IMR-90 (cell line): Measurements from ENCODE around the gene DSCAM. TPM values are rescaled to one million over a fixed set of nuclear protein-coding genes. Genes with fewer than 3 reads are reported as not detected.

Experiments
- ATAC-seq: fragments of 200-7000 bp; cut with Tn5 transposase; 2 replicates; pipeline ENCODE4 v1.9.1; 2020; ENCODE audit warnings: low read depth, mild to moderate bottlenecking, moderate library complexity
- BruUV-seq: library from RNA; stranded (reverse); fragments of 400-500 nt; replicated peaks from 2 replicates; lab custom pipeline; 2021; lab: Mats Ljungman, UMichigan
- CTCF ChIA-PET: fragments of 300-600 bp; formaldehyde crosslinking; extraction: SDS; loops from one replicate; lab custom pipeline; 2021; ENCODE audit warnings: antibody characterized with exemption; lab: Yijun Ruan, JAX
- POLR2A ChIA-PET: fragments of 300-600 bp; sonication (Branson Sonifier 250); formaldehyde crosslinking; loops from one replicate; lab custom pipeline; 2022; ENCODE audit warnings: antibody characterized with exemption; ENCODE audit not compliant: unreplicated experiment; lab: Charles Lee
- DNase-seq: peaks from one replicate; pipeline ENCODE4 v3.0.0; 2013
- H2AFZ ChIP-seq: replicated peaks from 2 replicates; pipeline ENCODE3; 2013; ENCODE audit warnings: low read length, mild to moderate bottlenecking; ENCODE audit not compliant: poor library complexity
- H2AK5ac ChIP-seq: 2 replicates; pipeline ENCODE4 v1.6.1; 2013; ENCODE audit warnings: low read depth, low read length, inconsistent platforms
- H2AK9ac ChIP-seq: replicated peaks from 2 replicates; pipeline ENCODE3; 2013; ENCODE audit warnings: mild to moderate bottlenecking, low read depth, low read length, moderate library complexity; ENCODE audit not compliant: poor library complexity
- H2BK120ac ChIP-seq: 2 replicates; pipeline ENCODE4 v1.6.1; 2013; ENCODE audit warnings: low read depth, low read length, inconsistent platforms
- H2BK15ac ChIP-seq: 3 replicates; pipeline ENCODE4 v1.6.1; 2013; ENCODE audit warnings: low read depth, low read length, inconsistent platforms
- H2BK20ac ChIP-seq: 2 replicates; pipeline ENCODE4 v1.6.1; 2013; ENCODE audit warnings: low read depth, mild to moderate bottlenecking, inconsistent platforms, low read length, moderate library complexity
- H2BK5ac ChIP-seq: 2 replicates; pipeline ENCODE4 v1.6.1; 2013; ENCODE audit warnings: mild to moderate bottlenecking, low read depth, low read length, inconsistent platforms; ENCODE audit not compliant: poor library complexity, severe bottlenecking
- H3K14ac ChIP-seq: replicated peaks from 2 replicates; pipeline ENCODE4 v1.6.1; 2013; ENCODE audit warnings: low read depth, low read length, inconsistent platforms
- H3K18ac ChIP-seq: 2 replicates; pipeline ENCODE4 v1.6.1; 2013; ENCODE audit warnings: low read depth, low read length, control low read depth
- H3K23ac ChIP-seq: 2 replicates; pipeline ENCODE4 v1.6.1; 2013; ENCODE audit warnings: low read depth, low read length, inconsistent platforms
- H3K27ac ChIP-seq: 2 replicates; pipeline ENCODE4 v1.5.1; 2013; ENCODE audit warnings: mild to moderate bottlenecking, control low read depth, low read length; ENCODE audit not compliant: insufficient read depth
- H3K27me3 ChIP-seq: 2 replicates; pipeline ENCODE4 v1.6.1; 2013; ENCODE audit warnings: low read length; ENCODE audit not compliant: control insufficient read depth, insufficient read depth
- H3K36me3 ChIP-seq: 2 replicates; pipeline ENCODE4 v1.6.1; 2013; ENCODE audit warnings: low read length, mixed read lengths; ENCODE audit not compliant: control insufficient read depth, insufficient read depth
- H3K4ac ChIP-seq: 2 replicates; pipeline ENCODE4 v1.6.1; 2013; ENCODE audit warnings: low read depth, low read length, inconsistent platforms
- H3K4me1 ChIP-seq: 2 replicates; pipeline ENCODE4 v1.6.1; 2013; ENCODE audit warnings: low read length, mixed read lengths; ENCODE audit not compliant: control insufficient read depth, insufficient read depth
- H3K4me2 ChIP-seq: 2 replicates; pipeline ENCODE4 v1.6.1; 2013; ENCODE audit warnings: low read depth, mild to moderate bottlenecking, control low read depth, low read length, moderate library complexity
- H3K4me3 ChIP-seq: 2 replicates; pipeline ENCODE4 v1.5.1; 2013; ENCODE audit warnings: low read depth, mild to moderate bottlenecking, control low read depth, low read length, moderate library complexity; ENCODE audit not compliant: insufficient read depth
- H3K56ac ChIP-seq: 2 replicates; pipeline ENCODE4 v1.6.1; 2013; ENCODE audit warnings: low read length, inconsistent platforms; ENCODE audit not compliant: insufficient read depth; ENCODE audit errors: extremely low read depth
- H3K79me1 ChIP-seq, 2 experiments: 2 replicates each; pipeline ENCODE4 v1.6.1; 2013; ENCODE audit warnings: low read length in 2 of 2, inconsistent platforms in 1 of 2, low read depth in 1 of 2
- H3K9ac ChIP-seq: 2 replicates; pipeline ENCODE4 v1.6.1; 2013; ENCODE audit warnings: low read depth, low read length, control low read depth
- H3K9me1 ChIP-seq: 2 replicates; pipeline ENCODE4 v1.6.1; 2013; ENCODE audit warnings: low read length, inconsistent platforms; ENCODE audit not compliant: insufficient read depth
- H3K9me3 ChIP-seq: 2 replicates; pipeline ENCODE4 v1.6.1; 2013; ENCODE audit warnings: low read length; ENCODE audit not compliant: control insufficient read depth, insufficient read depth
- H4K20me1 ChIP-seq: 2 replicates; pipeline ENCODE4 v1.6.1; 2013; ENCODE audit warnings: low read length, inconsistent platforms; ENCODE audit not compliant: insufficient read depth
- H4K5ac ChIP-seq: 2 replicates; pipeline ENCODE4 v1.6.1; 2013; ENCODE audit warnings: mild to moderate bottlenecking, low read depth, low read length, control low read depth
- H4K8ac ChIP-seq, 2 experiments: 2 replicates each; pipeline ENCODE4 v1.6.1; 2013; ENCODE audit warnings: low read depth in 2 of 2, low read length in 2 of 2, control low read depth in 1 of 2, inconsistent platforms in 1 of 2
- H4K91ac ChIP-seq: 2 replicates; pipeline ENCODE4 v1.6.1; 2013; ENCODE audit warnings: low read depth, low read length, inconsistent platforms; ENCODE audit not compliant: insufficient read depth
- BHLHE40 ChIP-seq: fragments of 150-350 bp; IDR thresholded peaks from 2 replicates; pipeline ENCODE4 v1.6.1; 2016; ENCODE audit warnings: mild to moderate bottlenecking, low read depth, low read length
- CEBPB ChIP-seq: IDR thresholded peaks from 2 replicates; pipeline ENCODE4 v1.6.1; 2012; ENCODE audit warnings: low read depth, low read length, improper control_type of control experiment
- CHD1 ChIP-seq: IDR thresholded peaks from 2 replicates; pipeline ENCODE4 v1.6.1; 2012; ENCODE audit warnings: low read depth, low read length, improper control_type of control experiment
- FOS ChIP-seq: fragments of 150-350 bp; IDR thresholded peaks from 2 replicates; pipeline ENCODE4 v1.6.1; 2016; ENCODE audit warnings: low read depth, low read length
- MAFK ChIP-seq: IDR thresholded peaks from 2 replicates; pipeline ENCODE4 v1.6.1; 2012; ENCODE audit warnings: low read depth, low read length, improper control_type of control experiment
- MAZ ChIP-seq: IDR thresholded peaks from 2 replicates; pipeline ENCODE4 v1.6.1; 2012; ENCODE audit warnings: low read depth, mild to moderate bottlenecking, low read length, improper control_type of control experiment, moderate library complexity, borderline replicate concordance
- MXI1 ChIP-seq: IDR thresholded peaks from 2 replicates; pipeline ENCODE4 v1.6.1; 2012; ENCODE audit warnings: low read depth, mild to moderate bottlenecking, low read length, moderate library complexity, borderline replicate concordance
- NFE2L2 ChIP-seq: fragments of 150-350 bp; IDR thresholded peaks from 2 replicates; pipeline ENCODE4 v1.6.1; 2016; ENCODE audit warnings: low read depth, mild to moderate bottlenecking, low read length
- POLR2A ChIP-seq: IDR thresholded peaks from 2 replicates; pipeline ENCODE4 v1.6.1; 2012; ENCODE audit warnings: mild to moderate bottlenecking, low read depth, low read length
- RAD21 ChIP-seq: IDR thresholded peaks from 2 replicates; pipeline ENCODE4 v1.6.1; 2012; ENCODE audit warnings: low read length, improper control_type of control experiment
- RCOR1 ChIP-seq: IDR thresholded peaks from 2 replicates; pipeline ENCODE4 v1.6.1; 2012; ENCODE audit warnings: mild to moderate bottlenecking, low read length, improper control_type of control experiment; ENCODE audit not compliant: insufficient replicate concordance
- RFX5 ChIP-seq: IDR thresholded peaks from 2 replicates; pipeline ENCODE4 v1.8.0; 2012; ENCODE audit warnings: low read depth, mild to moderate bottlenecking, low read length, moderate library complexity
- SMC3 ChIP-seq: fragments of 150-350 bp; IDR thresholded peaks from 2 replicates; pipeline ENCODE4 v1.6.1; 2016; ENCODE audit warnings: low read depth, mild to moderate bottlenecking, antibody characterized with exemption, low read length, moderate library complexity
- WGBS, 2 experiments: methylation state at CpG; one replicate each; pipeline versions ENCODE4 v1.1.5 to v1.1.7; 2013; ENCODE audit warnings: missing lambda C conversion rate in 2 of 2; ENCODE audit not compliant: insufficient read length in 1 of 2; ENCODE audit errors: extremely low coverage in 2 of 2; 5-methylcytosine and 5-hydroxymethylcytosine counted together
- dilution Hi-C: fragments of 300-500 bp; cut with HindIII; formaldehyde crosslinking; loops from one replicate; pipeline ENCODE4 v1.14.3; 2018; ENCODE audit warnings: low sequenced_read_pairs; ENCODE audit not compliant: unreplicated experiment
- in situ Hi-C: fragments of 300-500 bp; cut with MboI; formaldehyde crosslinking; loops from 3 replicates; pipeline ENCODE4 v1.14.3; 2019; ENCODE audit warnings: low sequenced_read_pairs, inconsistent platforms, mixed read lengths
- intact Hi-C: fragments of 100-400 bp; cut with micrococcal nuclease; formaldehyde crosslinking; loops from 2 replicates; pipeline ENCODE4 v1.10.0; 2022
- polyA plus RNA-seq, 3 experiments: library from polyadenylated mRNA; depleted of rRNA; stranded (reverse); fragments of >200 nt; gene quantifications; 2 replicates each; pipeline ENCODE4 v1.2.3, GENCODE V29; 2012; ENCODE audit warnings: low replicate concordance in 1 of 3
- total RNA-seq: library from RNA; depleted of rRNA; stranded (reverse); fragments of >200 nt; gene quantifications from 2 replicates; pipeline ENCODE4 v1.2.3, GENCODE V29; 2012
- TF ChIP-seq, protein P1 (sequence below): fragments of 150-350 bp; IDR thresholded peaks from 2 replicates; pipeline ENCODE4 v1.6.1; 2016; ENCODE audit warnings: low read depth, mild to moderate bottlenecking, low read length, moderate library complexity, borderline replicate concordance
- TF ChIP-seq, protein P2 (sequence below): conservative IDR thresholded peaks from 2 replicates; pipeline ENCODE4 v1.5.1; 2012; ENCODE audit warnings: mild to moderate bottlenecking, low read depth, low read length, improper control_type of control experiment
- TF ChIP-seq, protein P3 (sequence below): fragments of 150-350 bp; IDR thresholded peaks from 2 replicates; pipeline ENCODE4 v1.6.1; 2017; ENCODE audit warnings: mild to moderate bottlenecking, antibody characterized with exemption, low read length, low read depth

DSCAM gene
- total and polyA plus RNA-seq, 2 of the 4 experiments (the other 2 are of a cell fraction) = under 0.01 to 0.02 TPM

DNA sequence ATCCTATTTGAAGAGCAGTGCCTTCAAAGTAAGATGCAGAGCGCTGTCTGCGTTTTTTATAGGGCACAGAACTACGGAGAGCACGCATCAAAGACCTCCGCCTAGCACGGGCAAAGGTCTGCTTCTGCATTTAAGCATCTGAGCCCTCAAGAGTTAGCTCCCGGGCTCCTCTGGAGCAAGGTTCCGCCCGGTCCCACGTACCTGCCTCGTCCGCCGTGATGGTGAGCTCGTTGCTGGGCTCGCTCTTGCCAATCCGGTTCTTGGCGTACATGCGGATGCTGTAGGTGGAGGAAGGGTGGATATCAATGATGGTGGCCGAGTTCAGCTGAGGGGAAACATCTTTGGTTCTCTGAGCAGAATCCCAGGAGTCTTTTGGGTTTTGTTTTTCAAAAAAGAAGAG, 668.2 kb downstream of the DSCAM start:
- Histone ChIP-seq H2AFZ (no peak overlapping the region), H3K4ac (no peak overlapping the region), H3K9ac (no peak overlapping the region), H3K18ac (no peak overlapping the region), H4K8ac (no peak overlapping the region), H2BK20ac (no peak overlapping the region), H3K4me2 (no peak overlapping the region), H3K9me1 (no peaks in the 10 kb centered on the region), H4K91ac (no peak overlapping the region), H3K14ac (no peak overlapping the region), H3K27ac (no peak overlapping the region), H3K79me1 (no peaks in the 10 kb centered on the region), H2AK9ac (no peak overlapping the region), H3K4me3 (no peak overlapping the region), H2BK15ac (no peak overlapping the region), H3K23ac (no peak overlapping the region), H2BK120ac (no peak overlapping the region), H4K5ac (no peak overlapping the region), H4K20me1 (no peaks in the 10 kb centered on the region), H3K4me1 (no peaks in the 10 kb centered on the region), H3K36me3 (no peaks in the 10 kb centered on the region), H3K9me3 (peaks cover 38% of the 10 kb centered on the region), H3K56ac (no peak overlapping the region), H3K27me3 (no peaks in the 10 kb centered on the region), H2AK5ac (no peak overlapping the region), H2BK5ac (no peak overlapping the region)
- BruUV-seq = no TSS peak
- CTCF ChIA-PET = no interaction called here
- dilution Hi-C loops = no loop called here
- DNase-seq (no peak), ATAC-seq (no peak)
- 67% methylated on average over 15 of the region's 19 CpGs; no CpG with 5 or more reads in 1 of the 2 experiments for WGBS, 2 experiments
- TF ChIP-seq RCOR1 (no peak), POLR2A (no peak), CHD1 (no peak), BHLHE40 (no peak), CEBPB (no peak), MXI1 (no peak), NFE2L2 (no peak), RAD21 (no peak), RFX5 (no peak), MAZ (no peak), SMC3 (no peak), MAFK (no peak), FOS (no peak)
- TF ChIP-seq, protein P1, sequence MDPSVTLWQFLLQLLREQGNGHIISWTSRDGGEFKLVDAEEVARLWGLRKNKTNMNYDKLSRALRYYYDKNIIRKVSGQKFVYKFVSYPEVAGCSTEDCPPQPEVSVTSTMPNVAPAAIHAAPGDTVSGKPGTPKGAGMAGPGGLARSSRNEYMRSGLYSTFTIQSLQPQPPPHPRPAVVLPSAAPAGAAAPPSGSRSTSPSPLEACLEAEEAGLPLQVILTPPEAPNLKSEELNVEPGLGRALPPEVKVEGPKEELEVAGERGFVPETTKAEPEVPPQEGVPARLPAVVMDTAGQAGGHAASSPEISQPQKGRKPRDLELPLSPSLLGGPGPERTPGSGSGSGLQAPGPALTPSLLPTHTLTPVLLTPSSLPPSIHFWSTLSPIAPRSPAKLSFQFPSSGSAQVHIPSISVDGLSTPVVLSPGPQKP = no peak
- TF ChIP-seq, protein P2, sequence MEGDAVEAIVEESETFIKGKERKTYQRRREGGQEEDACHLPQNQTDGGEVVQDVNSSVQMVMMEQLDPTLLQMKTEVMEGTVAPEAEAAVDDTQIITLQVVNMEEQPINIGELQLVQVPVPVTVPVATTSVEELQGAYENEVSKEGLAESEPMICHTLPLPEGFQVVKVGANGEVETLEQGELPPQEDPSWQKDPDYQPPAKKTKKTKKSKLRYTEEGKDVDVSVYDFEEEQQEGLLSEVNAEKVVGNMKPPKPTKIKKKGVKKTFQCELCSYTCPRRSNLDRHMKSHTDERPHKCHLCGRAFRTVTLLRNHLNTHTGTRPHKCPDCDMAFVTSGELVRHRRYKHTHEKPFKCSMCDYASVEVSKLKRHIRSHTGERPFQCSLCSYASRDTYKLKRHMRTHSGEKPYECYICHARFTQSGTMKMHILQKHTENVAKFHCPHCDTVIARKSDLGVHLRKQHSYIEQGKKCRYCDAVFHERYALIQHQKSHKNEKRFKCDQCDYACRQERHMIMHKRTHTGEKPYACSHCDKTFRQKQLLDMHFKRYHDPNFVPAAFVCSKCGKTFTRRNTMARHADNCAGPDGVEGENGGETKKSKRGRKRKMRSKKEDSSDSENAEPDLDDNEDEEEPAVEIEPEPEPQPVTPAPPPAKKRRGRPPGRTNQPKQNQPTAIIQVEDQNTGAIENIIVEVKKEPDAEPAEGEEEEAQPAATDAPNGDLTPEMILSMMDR = no peak
- TF ChIP-seq, protein P3, sequence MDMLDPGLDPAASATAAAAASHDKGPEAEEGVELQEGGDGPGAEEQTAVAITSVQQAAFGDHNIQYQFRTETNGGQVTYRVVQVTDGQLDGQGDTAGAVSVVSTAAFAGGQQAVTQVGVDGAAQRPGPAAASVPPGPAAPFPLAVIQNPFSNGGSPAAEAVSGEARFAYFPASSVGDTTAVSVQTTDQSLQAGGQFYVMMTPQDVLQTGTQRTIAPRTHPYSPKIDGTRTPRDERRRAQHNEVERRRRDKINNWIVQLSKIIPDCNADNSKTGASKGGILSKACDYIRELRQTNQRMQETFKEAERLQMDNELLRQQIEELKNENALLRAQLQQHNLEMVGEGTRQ = no peak
- in situ Hi-C loops = loop anchor here (25.0 kb wide), 1 partner anchor 91 kb away; no protein-coding TSS in a partner anchor
- intact Hi-C loops = no loop called here
- POLR2A ChIA-PET = no interaction called here
